HG03442 (cell line): ENCODE results near the gene MYO3B.

Experiments used
- ATAC-seq: cut with Tn5 transposase; IDR thresholded peaks from one replicate; pipeline ENCODE4 v1.9.1; 2021; ENCODE audit warnings: mild to moderate bottlenecking, moderate library complexity; ENCODE audit not compliant: unreplicated experiment

The MYO3B gene

DNA sequence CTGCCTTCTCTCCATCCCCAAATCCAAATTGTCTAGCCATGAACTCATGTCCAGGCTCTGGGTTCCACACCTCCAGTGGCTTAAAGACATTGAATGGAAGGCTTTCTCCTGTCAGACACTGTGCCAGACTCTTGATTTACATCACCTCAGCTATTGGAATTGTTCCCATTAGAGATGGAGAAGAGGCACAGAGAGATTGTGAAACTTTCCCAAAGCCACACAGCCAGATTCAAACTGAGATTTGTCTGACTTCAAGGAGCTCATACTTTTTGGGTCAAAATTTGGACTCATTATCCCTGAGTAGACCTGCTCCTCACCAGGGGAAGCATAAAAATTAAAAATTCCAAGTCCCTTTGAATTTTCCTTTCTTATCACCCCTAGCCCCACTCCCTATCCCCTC, 18.9 kb upstream of the MYO3B start:
- ATAC-seq, result no peak

GRCh38 chr2:170161516-170162270, 16.3 kb upstream of the MYO3B start:
- ATAC-seq, result no peak

DNA sequence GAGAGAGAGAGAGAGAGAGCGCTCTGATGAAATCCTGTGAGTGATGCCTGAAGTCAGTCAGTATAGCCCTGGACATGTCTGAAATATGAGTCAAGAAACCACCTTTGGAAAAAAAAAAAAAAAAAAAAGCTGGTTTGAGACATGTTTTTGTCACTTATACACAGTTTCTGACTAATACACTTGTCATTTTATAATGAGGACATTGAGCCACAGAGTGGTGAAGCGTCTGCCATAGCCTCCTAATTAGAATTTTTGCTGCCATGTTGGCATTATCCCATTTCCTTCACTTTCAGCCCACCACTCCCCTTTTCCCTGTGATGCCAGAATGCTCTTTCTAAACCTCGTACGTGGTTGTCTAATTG, 15.7 kb upstream of the MYO3B start:
- no peak for ATAC-seq

GRCh38 chr2:170163411-170164065, 14.4 kb upstream of the MYO3B start:
- ATAC-seq, result no peak

DNA sequence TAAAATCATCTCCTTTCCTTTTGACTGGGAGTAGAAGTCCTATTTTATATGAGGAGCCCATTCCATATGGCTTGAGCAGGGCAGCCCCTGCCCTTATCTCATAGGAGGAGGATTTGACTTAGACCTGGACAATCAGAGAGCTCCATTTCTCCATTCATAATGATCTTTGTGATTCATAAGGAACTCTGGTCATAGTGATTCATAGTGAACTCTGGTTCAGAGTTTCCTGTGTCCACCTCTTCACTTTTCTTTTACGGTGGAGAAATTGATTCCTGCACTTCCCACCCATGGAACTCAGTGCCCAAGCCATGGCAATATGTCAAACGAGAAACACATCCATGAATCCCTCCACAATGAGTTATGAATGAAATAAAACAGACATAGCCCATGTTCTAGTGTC, 12.8 kb upstream of the MYO3B start:
- ATAC-seq, result peak; percentile 65

GRCh38 chr2:170166735-170167134, 11.2 kb upstream of the MYO3B start:
- no peak for ATAC-seq

- ATAC-seq, result no peak
These were observed 7.5 kb upstream of the MYO3B start for GRCh38 chr2:170170281-170171040.

DNA sequence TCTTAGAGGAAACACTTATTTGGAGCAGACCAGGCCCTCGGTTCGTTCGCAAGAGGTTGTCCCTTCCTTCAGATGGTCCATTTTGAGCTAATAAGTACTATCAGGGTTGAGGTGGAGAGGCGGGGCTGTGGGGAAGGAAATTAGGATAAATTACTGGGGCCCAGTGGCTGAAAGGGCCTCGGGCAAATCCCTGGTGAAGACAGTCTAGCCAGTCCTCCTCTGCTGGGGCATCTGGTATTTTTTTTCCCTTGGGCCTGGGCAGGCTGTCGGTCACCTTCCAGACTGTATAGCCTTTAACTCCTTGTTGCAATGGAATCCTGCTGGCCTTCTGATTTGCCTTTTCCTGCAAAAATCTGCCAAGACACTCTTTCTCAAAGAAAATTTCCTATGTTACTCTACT, 1.7 kb upstream of the MYO3B start:
- no peak for ATAC-seq

GRCh38 chr2:170180031-170180566, 2.2 kb downstream of the MYO3B start:
- ATAC-seq, result peak; percentile 61

GRCh38 chr2:170181602-170182001, 3.7 kb downstream of the MYO3B start:
- no peak for ATAC-seq

DNA sequence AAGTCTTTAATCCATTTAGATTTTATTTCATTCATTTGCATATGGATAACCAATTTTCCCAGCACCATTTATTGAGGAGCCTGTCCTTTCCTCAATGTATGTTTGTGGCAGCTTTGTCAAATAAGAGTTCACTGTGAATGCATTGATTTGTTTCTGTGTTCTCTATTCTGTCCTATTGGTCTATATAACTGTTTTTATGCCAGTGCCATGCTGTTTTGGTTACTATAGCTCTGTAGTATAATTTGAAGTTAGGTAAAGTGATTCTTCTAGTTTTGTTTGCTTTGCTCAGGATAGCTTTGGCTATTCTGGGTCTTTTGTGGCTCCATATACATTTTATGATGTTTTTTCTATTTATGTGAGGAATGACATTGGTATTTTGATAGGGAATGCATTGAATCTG, 7.4 kb downstream of the MYO3B start:
- ATAC-seq, result no peak

GRCh38 chr2:170189757-170190156, 11.8 kb downstream of the MYO3B start:
- no peak for ATAC-seq

DNA sequence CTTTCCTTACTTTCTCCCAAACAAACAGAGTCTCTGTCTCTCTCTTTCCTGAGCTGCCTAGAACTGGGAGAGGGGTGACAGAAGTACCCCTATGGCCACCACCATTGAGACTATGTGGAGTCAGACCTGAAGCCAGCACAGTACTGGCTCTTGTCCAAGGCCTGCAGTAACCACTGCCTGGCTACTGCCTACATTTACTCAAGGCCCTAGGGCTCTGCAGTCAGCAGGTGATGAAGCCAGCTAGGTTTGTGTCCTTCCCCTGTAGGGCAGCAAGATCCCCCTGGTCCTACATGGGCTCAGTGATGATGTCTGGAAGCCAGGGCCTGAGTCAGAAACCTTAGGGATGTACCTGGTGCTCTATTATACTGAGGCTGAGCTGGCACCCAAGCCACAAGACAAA, 12.2 kb downstream of the MYO3B start:
- no peak for ATAC-seq

GRCh38 chr2:170191166-170191866, 13.4 kb downstream of the MYO3B start:
- no peak for ATAC-seq

DNA sequence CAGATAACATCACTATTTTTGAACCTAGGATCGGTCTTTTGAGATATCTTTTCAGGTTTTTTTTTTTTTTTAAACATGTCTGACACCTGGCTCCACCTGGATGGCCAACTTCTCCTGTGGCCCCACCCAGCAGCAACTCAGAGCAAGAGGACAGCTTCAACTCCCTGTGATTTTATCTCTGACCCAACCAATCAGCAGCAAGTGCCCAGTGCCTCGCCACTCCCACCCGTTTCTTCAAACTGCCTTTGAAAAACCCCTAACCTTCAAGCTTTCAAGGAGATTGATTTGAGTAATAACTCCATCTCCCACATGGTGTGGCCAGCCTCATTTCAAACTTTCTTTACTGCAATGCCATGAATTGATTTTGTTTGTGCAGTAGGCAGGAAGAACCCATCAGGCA, 19.0 kb downstream of the MYO3B start:
- ATAC-seq, result no peak

- ATAC-seq, result no peak
These were observed 23.3 kb downstream of the MYO3B start for GRCh38 chr2:170201275-170201674.

GRCh38 chr2:170201734-170202393, 23.9 kb downstream of the MYO3B start:
- no peak for ATAC-seq

DNA sequence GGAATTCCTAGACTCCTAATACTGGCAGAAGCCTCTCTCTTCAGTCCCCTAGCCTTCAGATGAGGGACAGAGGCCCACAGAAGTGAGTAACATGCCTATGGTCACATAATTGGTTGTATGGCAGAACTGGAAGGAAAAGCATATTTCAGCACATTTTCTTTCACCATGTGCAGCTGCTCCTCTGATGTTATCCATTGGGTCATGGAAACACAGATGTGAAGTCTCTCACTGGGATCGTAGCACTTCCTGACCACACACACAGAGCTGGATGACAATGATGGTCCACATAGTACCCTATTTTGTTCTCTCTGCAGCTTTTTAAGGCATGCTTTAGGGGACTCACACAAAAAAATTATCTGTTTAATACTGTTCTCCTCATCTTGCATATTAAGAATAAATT, 24.5 kb downstream of the MYO3B start:
- ATAC-seq, result no peak

DNA sequence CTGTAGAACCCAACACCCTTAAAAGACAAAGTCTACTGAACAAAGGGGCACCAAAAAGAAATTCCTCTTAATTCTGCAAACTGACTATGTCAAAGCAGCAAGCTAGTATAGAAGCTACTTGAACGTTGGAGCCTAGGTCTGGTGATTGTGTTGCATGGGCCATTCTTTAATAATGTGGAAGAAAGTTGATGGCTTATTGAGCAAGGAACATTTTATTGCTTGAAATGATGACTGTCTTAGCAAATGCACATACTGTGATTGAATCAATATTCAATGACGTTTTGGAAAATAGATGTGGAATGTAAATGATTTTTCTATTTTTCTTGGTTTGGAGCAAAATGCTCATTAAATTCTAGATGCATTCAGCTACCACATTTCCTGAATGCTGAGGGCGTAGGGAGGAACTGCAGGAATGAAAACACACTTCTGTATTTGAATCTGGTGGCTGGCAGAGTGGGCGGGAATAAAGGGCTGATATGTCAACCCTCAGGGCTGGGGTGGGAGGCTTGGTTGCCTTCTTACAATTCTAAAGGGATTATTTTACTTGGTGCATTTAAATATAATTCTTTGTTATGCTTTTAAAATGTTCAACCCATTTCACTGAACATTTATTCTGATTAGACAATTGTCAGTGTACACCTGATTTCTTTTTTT, 26.5 kb downstream of the MYO3B start:
- no peak for ATAC-seq

- ATAC-seq, result no peak
These were observed 28.3 kb downstream of the MYO3B start for GRCh38 chr2:170206246-170206645.
